HepG2 (cell line): ENCODE results near the gene BBLN. TPM values are rescaled to one million over a fixed set of nuclear protein-coding genes. Genes with fewer than 3 reads are reported as not detected.
A peak's percentile ranks its signal among the peaks of the same experiment; 100 is the strongest.

Experiments
- ATAC-seq: fragments of 200-7000 bp; cut with Tn5 transposase; 3 replicates; pipeline ENCODE4 v1.9.1; 2020; ENCODE audit warnings: mild to moderate bottlenecking, moderate library complexity
- Bru-seq: library from RNA; stranded (reverse); fragments of 400-500 nt; gene quantifications from one replicate; lab custom pipeline; 2021; lab: Mats Ljungman, UMichigan
- BruChase-seq, 2 experiments: library from RNA; stranded (reverse); fragments of 400-500 nt; gene quantifications; one replicate each; lab custom pipeline; 2021; lab: Mats Ljungman, UMichigan
- BruUV-seq: library from RNA; stranded (reverse); fragments of 400-500 nt; replicated peaks from 2 replicates; lab custom pipeline; 2021; lab: Mats Ljungman, UMichigan
- CTCF ChIA-PET: fragments of 300-600 bp; formaldehyde crosslinking; extraction: SDS; loops from one replicate; lab custom pipeline; 2021; ENCODE audit warnings: low total read pairs, inconsistent platforms, low intra/inter-chr PET ratio; lab: Yijun Ruan, JAX
- POLR2A ChIA-PET: fragments of 350-600 bp; sonication (Branson Sonifier 250); formaldehyde crosslinking; loops from one replicate; lab custom pipeline; 2020; ENCODE audit warnings: antibody characterized with exemption, inconsistent platforms; lab: Yijun Ruan, JAX
- DNase-seq: peaks from one replicate; pipeline ENCODE4 v3.0.0-alpha.2; 2015; ENCODE audit warnings: low spot score
- FAIRE-seq: peaks from 3 replicates; lab custom pipeline; 2011; peaks lifted over from hg19 to GRCh38; lab: Jason Lieb, UNC
- H2AFZ ChIP-seq: one replicate; pipeline ENCODE4 v1.6.1; 2011; ENCODE audit warnings: low read length, inconsistent platforms
- H3K27ac ChIP-seq: fragments of 300-600 bp; 3 replicates; pipeline ENCODE4 v1.8.0; 2011; ENCODE audit warnings: mixed run types, mild to moderate bottlenecking, mixed read lengths, low read length, inconsistent platforms; ENCODE audit not compliant: insufficient read depth; ENCODE audit errors: extremely low read length
- H3K27me3 ChIP-seq, 2 experiments: fragments of 200-600 bp in 1 of 2; 2 replicates in 1 of 2; 3 replicates in 1 of 2; pipeline versions ENCODE4 v1.6.0 to v1.8.0; 2011; ENCODE audit warnings: low read length in 2 of 2, mild to moderate bottlenecking in 2 of 2, moderate library complexity in 2 of 2, inconsistent platforms in 1 of 2; ENCODE audit not compliant: insufficient read depth in 2 of 2, control insufficient read depth in 1 of 2
- H3K36me3 ChIP-seq, 2 experiments: fragments of 200-600 bp in 1 of 2; replicated peaks in 1 of 2; 2 replicates in 1 of 2; 3 replicates in 1 of 2; pipeline versions ENCODE4 v1.5.1 to v1.8.0; 2011; ENCODE audit warnings: low read length in 2 of 2, inconsistent platforms in 1 of 2; ENCODE audit not compliant: insufficient read depth in 2 of 2, control insufficient read depth in 1 of 2
- H3K4me1 ChIP-seq: 2 replicates; pipeline ENCODE4 v1.5.1; 2012; ENCODE audit warnings: low read length, inconsistent platforms; ENCODE audit not compliant: insufficient read depth
- H3K4me2 ChIP-seq: 2 replicates; pipeline ENCODE4 v1.6.0; 2011; ENCODE audit warnings: low read depth, low read length, inconsistent platforms
- H3K4me3 ChIP-seq, 3 experiments: fragments of 200-600 bp in 1 of 3; sonication (generic), shearing (Covaris generic) in 1 of 3; replicated peaks in 1 of 3; 2 replicates each; pipeline ENCODE4 v1.5.1; 2011 to 2016; ENCODE audit warnings: low read length in 3 of 3, inconsistent platforms in 2 of 3, low read depth in 2 of 3, mild to moderate bottlenecking in 2 of 3, control low read depth in 1 of 3, mixed read lengths in 1 of 3; ENCODE audit not compliant: insufficient read depth in 1 of 3
- H3K79me2 ChIP-seq: one replicate; pipeline ENCODE4 v1.6.1; 2011; ENCODE audit warnings: low read length, inconsistent platforms; ENCODE audit not compliant: insufficient read depth
- H3K9ac ChIP-seq: 2 replicates; pipeline ENCODE4 v1.6.0; 2011; ENCODE audit warnings: mild to moderate bottlenecking, low read depth, low read length, inconsistent platforms; ENCODE audit not compliant: insufficient read depth
- H3K9me3 ChIP-seq: 2 replicates; pipeline ENCODE4 v1.5.1; 2012; ENCODE audit warnings: mild to moderate bottlenecking, low read length
- H4K20me1 ChIP-seq: 2 replicates; pipeline ENCODE4 v1.6.0; 2011; ENCODE audit warnings: inconsistent platforms, mild to moderate bottlenecking, low read length, moderate library complexity; ENCODE audit not compliant: insufficient read depth
- CENPX ChIP-seq: sonication (generic); formaldehyde crosslinking; IDR thresholded peaks from 2 replicates; pipeline ENCODE4 v1.9.0; 2021; ENCODE audit warnings: mild to moderate bottlenecking, missing genetic modification reagents, moderate library complexity
- MXD4 ChIP-seq: IDR thresholded peaks from 2 replicates; pipeline ENCODE4 v1.6.1; 2016; ENCODE audit warnings: mild to moderate bottlenecking, missing biosample characterization, missing genetic modification reagents
- NFATC3 ChIP-seq: sonication (generic); formaldehyde crosslinking; IDR thresholded peaks from 2 replicates; pipeline ENCODE4 v1.5.1; 2020; ENCODE audit warnings: mild to moderate bottlenecking, missing genetic modification reagents
- SMAD9 ChIP-seq: sonication (generic); formaldehyde crosslinking; IDR thresholded peaks from 2 replicates; pipeline ENCODE4 v1.5.1; 2020; ENCODE audit warnings: mild to moderate bottlenecking, missing genetic modification reagents
- TBP ChIP-seq: sonication (generic); formaldehyde crosslinking; IDR thresholded peaks from 2 replicates; pipeline ENCODE4 v1.5.0; 2020; ENCODE audit warnings: missing genetic modification reagents
- ZNF124 ChIP-seq: sonication (generic); formaldehyde crosslinking; IDR thresholded peaks from 2 replicates; pipeline ENCODE4 v1.4.0; 2020; ENCODE audit warnings: missing genetic modification reagents
- ZNF407 ChIP-seq: sonication (generic); formaldehyde crosslinking; IDR thresholded peaks from one replicate; pipeline ENCODE4 v1.5.1; 2020; ENCODE audit warnings: mild to moderate bottlenecking, missing genetic modification reagents; ENCODE audit errors: not compliant biosample characterization
- ZNF468 ChIP-seq: sonication (generic); formaldehyde crosslinking; IDR thresholded peaks from 2 replicates; pipeline ENCODE4 v1.8.0; 2022; ENCODE audit warnings: mild to moderate bottlenecking, moderate library complexity, missing genetic modification reagents
- ZNF816 ChIP-seq: sonication (generic); formaldehyde crosslinking; IDR thresholded peaks from 2 replicates; pipeline ENCODE4 v1.8.0; 2022; ENCODE audit warnings: missing genetic modification reagents, mild to moderate bottlenecking, borderline replicate concordance
- WGBS: methylation state at CpG from one replicate; pipeline ENCODE4 v1.1.6; 2017; ENCODE audit warnings: low lambda C conversion rate; 5-methylcytosine and 5-hydroxymethylcytosine counted together
- in situ Hi-C: cut with HindIII; loops from 2 replicates; pipeline ENCODE4 v1.10.0; 2017; ENCODE audit warnings: low pct_unique_long_range_greater_than_20kb; ENCODE audit not compliant: extremely low pct_ligation_motif_present
- intact Hi-C: fragments of 100-400 bp; cut with micrococcal nuclease; formaldehyde crosslinking; loops from one replicate; pipeline ENCODE4 v1.10.0; 2022; ENCODE audit not compliant: unreplicated experiment
- long read RNA-seq, 2 experiments: library from RNA in 1 of 2; library from polyadenylated mRNA in 1 of 2; stranded (forward) in 1 of 2; unstranded in 1 of 2; transcript quantifications; one replicate each; pipeline ENCODE4 v2.0.0, GENCODE V29; 2019 to 2022
- polyA minus RNA-seq, 3 experiments: library from RNA; depleted of rRNA, polyadenylated mRNA; stranded (reverse); fragments of >200 nt; gene quantifications; 2 replicates each; pipeline ENCODE4 v1.2.3, GENCODE V29; 2011; ENCODE audit warnings: low replicate concordance in 1 of 3
- polyA plus RNA-seq, 8 experiments: library from polyadenylated mRNA; depleted of rRNA in 3 of 8; stranded (reverse) in 7 of 8; unstranded in 1 of 8; fragments of >200 nt; fragmentation: Illumina TruSeq in 4 of 8; extraction: Trizol in 4 of 8; gene quantifications; 2 replicates each; pipeline versions ENCODE4 v1.2.1 to v1.2.3, GENCODE V29; 2011 to 2016; ENCODE audit warnings: low read depth in 4 of 8, missing spikeins in 1 of 8, mixed read lengths in 1 of 8; ENCODE audit not compliant: insufficient read depth in 1 of 8
- total RNA-seq, 5 experiments: library from RNA; depleted of rRNA; stranded (reverse); fragments of >200 nt; fragmentation: Illumina TruSeq; extraction: Trizol; gene quantifications; 2 replicates each; pipeline ENCODE4 v1.2.3, GENCODE V29; 2016; ENCODE audit warnings: low read depth in 1 of 5

The BBLN gene
- total RNA-seq (2016; rRNA removed; fragmentation: Illumina TruSeq; extraction: Trizol) (22.2 and 33.1 TPM in 2 replicates), polyA plus RNA-seq (2011; rRNA removed) (27.6 and 29.5 TPM in 2 replicates), polyA minus RNA-seq (2011; rRNA and poly(A)+ RNA removed; ENCODE audit: low replicate concordance) (17.1 and 32.9 TPM in 2 replicates), Bru-seq, nascent RNA (percentile 50 among the genes with signal in this experiment), BruChase-seq, experiment 1, labeled RNA remaining after a 6-hour chase (percentile 49 among the genes with signal in this experiment), BruChase-seq, experiment 2, labeled RNA remaining after a 2-hour chase (percentile 42 among the genes with signal in this experiment)
- 146 and 177 TPM in 2 replicates for total RNA-seq (2016; cell fraction: cytosol; rRNA removed; fragmentation: Illumina TruSeq; extraction: Trizol; ENCODE audit: low read depth)
- 17.4 and 30.2 TPM in 2 replicates for total RNA-seq (2016; cell fraction: insoluble cytoplasmic fraction; rRNA removed; fragmentation: Illumina TruSeq; extraction: Trizol)
- total RNA-seq (2016; cell fraction: membrane; rRNA removed; fragmentation: Illumina TruSeq; extraction: Trizol): 86.9 and 114 TPM in 2 replicates
- total RNA-seq (2016; cell fraction: nucleus; rRNA removed; fragmentation: Illumina TruSeq; extraction: Trizol): 11.7 and 11.9 TPM in 2 replicates
- polyA plus RNA-seq (2011; cell fraction: cytosol; rRNA removed): 25.8 and 50.8 TPM in 2 replicates
- 19.2 and 22.8 TPM in 2 replicates for polyA plus RNA-seq (2011; cell fraction: nucleus; rRNA removed)
- polyA plus RNA-seq (2012): 13.4 and 25.7 TPM in 2 replicates
- 235 and 253 TPM in 2 replicates for polyA plus RNA-seq (2016; cell fraction: cytosol; fragmentation: Illumina TruSeq; extraction: Trizol; ENCODE audit: low read depth)
- 19.0 and 25.9 TPM in 2 replicates for polyA plus RNA-seq (2016; cell fraction: insoluble cytoplasmic fraction; fragmentation: Illumina TruSeq; extraction: Trizol; ENCODE audit: low read depth)
- polyA plus RNA-seq (2016; cell fraction: membrane; fragmentation: Illumina TruSeq; extraction: Trizol; ENCODE audit: low read depth): 124 and 129 TPM in 2 replicates
- polyA plus RNA-seq (2016; cell fraction: nucleus; fragmentation: Illumina TruSeq; extraction: Trizol; ENCODE audit: insufficient read depth, low read depth): 21.4 TPM in 2 replicates
- 13.6 and 21.6 TPM in 2 replicates for polyA minus RNA-seq (2011; cell fraction: cytosol; rRNA and poly(A)+ RNA removed)
- 4.8 and 7.1 TPM in 2 replicates for polyA minus RNA-seq (2011; cell fraction: nucleus; rRNA and poly(A)+ RNA removed)
- long read RNA-seq, experiment 1, transcript C9orf16-201 (2 exons, 713 nt): major isoform, 52 of 56 reads
- long read RNA-seq, experiment 1, partial matches to known transcripts: 0 of 56 reads
- long read RNA-seq, experiment 1, other reads (novel, unspliced or antisense): 4 of 56 reads
- long read RNA-seq, experiment 2, transcript C9orf16-201 (2 exons, 713 nt): major isoform, 88 of 92 reads
- long read RNA-seq, experiment 2, partial matches to known transcripts: 0 of 92 reads
- long read RNA-seq, experiment 2, other reads (novel, unspliced or antisense): 3 of 92 reads

GRCh38 chr9:128159784-128160602 is at the start of gene BBLN:
Gene BBLN, plus strand, starts transcription at chr9:128160265. Its CDS starts 143 bp downstream, at chr9:128160408.
- Histone ChIP-seq H3K4me2 (peak within 1 kb of the TSS; percentile 95), H3K9ac (peak within 1 kb of the TSS; percentile 77), H2AFZ (peak within 1 kb of the TSS; percentile 36), H3K9me3 (no peaks in the 10 kb centered on the region), H3K27me3 (0 out of 5 replicates have a peak, but pooled peaks cover 0 to 3% of the 10 kb centered on the region in 2 experiments), H3K27ac (peak within 1 kb of the TSS; percentile 71), H3K36me3 (peaks cover 5 to 20% of the 10 kb centered on the region in 2 experiments; a peak in 4 of 5 replicates), H3K79me2 (no peaks in the 10 kb centered on the region), H4K20me1 (no peaks in the 10 kb centered on the region), H3K4me1 (peaks cover 16% of the 10 kb centered on the region), H3K4me3 (peak within 1 kb of the TSS; percentile 71 to 97 (median 92))
- DNase-seq (peak; percentile 84), FAIRE-seq (peak; percentile 65), ATAC-seq (peak; percentile 88)
- in situ Hi-C loops (no loop called here), intact Hi-C loops (no loop called here)
- ChIA-PET POLR2A (interaction anchor here (0.6 to 2.8 kb wide), 20 partner anchors 9 to 615 kb away, joined by 3 to 36 read pairs (median 5); partner anchors contain the start of genes GOLGA2, LCN2 and SWI5), CTCF (interaction anchor here (0.5 kb wide), 1 partner anchor 152 kb away, joined by 3 read pairs; no protein-coding TSS in a partner anchor)
- no TSS peak for BruUV-seq
- 0% methylated on average over 46 of the region's 77 CpGs for WGBS
- TF ChIP-seq NFATC3 (CRISPR knock-in tag) (no peak; the same call in 1 of the 2 replicates), ZNF468 (CRISPR knock-in tag) (no peak), MXD4 (CRISPR knock-in tag) (peak; percentile 53; the same call in 1 of the 2 replicates), ZNF816 (CRISPR knock-in tag) (no peak), SMAD9 (no peak), ZNF124 (CRISPR knock-in tag) (no peak), ZNF407 (peak; percentile 3), CENPX (no peak), TBP (CRISPR knock-in tag) (no peak)
